Measurements from ENCODE around the gene AHCTF1.

The AHCTF1 gene

GRCh38 chr1:246931549-246932365 is at the start of gene AHCTF1:
Gene AHCTF1, minus strand, starts transcription at chr1:246931948. Its CDS starts 13,578 bp downstream, at chr1:246918370.
- DNase-seq (ENCODE audit: low spot score in 2 of 2) (peak; percentile 90 to 97), ATAC-seq (peak; percentile 95)
- peaks cover 34% of the 10 kb centered on the region for H3K4me1 Mint-ChIP-seq
- H3K27ac Mint-ChIP-seq: peak within 1 kb of the TSS; percentile 97
- no peaks in the 10 kb centered on the region for H3K9me3 Mint-ChIP-seq
- H3K36me3 Mint-ChIP-seq: peaks cover 48% of the 10 kb centered on the region
- H3K4me3 Mint-ChIP-seq: peak within 1 kb of the TSS; percentile 88

DNA sequence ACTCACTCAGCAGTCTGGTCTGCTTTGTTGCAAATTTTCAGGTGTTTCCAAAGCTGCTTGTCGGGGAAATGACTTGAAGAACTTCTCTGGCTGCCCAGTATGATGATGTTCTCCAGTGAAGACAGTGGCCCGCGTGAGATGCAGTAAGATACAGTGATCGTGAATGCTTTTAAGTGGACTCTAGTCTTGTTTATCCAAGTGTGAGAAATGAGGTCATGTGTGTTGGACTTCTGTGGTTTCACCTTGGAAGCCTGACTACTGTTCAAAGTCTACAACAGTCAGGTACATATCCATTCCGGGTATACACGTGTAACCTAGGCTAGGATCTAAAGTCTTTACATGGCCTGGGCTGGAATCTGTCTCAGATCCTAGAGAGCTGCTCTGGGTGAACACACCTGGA is 47.0 kb upstream of the AHCTF1 start:
- Mint-ChIP-seq H3K36me3 (no peaks in the 10 kb centered on the region), H3K4me3 (no peak overlapping the region), H3K4me1 (no peaks in the 10 kb centered on the region), H3K9me3 (peaks cover 13% of the 10 kb centered on the region), H3K27ac (no peak overlapping the region)
- ATAC-seq (no peak), DNase-seq (ENCODE audit: low spot score in 2 of 2) (no peak)

GRCh38 chr1:246978281-246978680 is 46.5 kb upstream of the AHCTF1 start:
- Mint-ChIP-seq H3K4me3 (no peak overlapping the region), H3K36me3 (no peaks in the 10 kb centered on the region), H3K4me1 (no peaks in the 10 kb centered on the region), H3K9me3 (peaks cover 12% of the 10 kb centered on the region), H3K27ac (no peak overlapping the region)
- DNase-seq (ENCODE audit: low spot score in 2 of 2) (no peak), ATAC-seq (no peak)

- H3K9me3 Mint-ChIP-seq: peaks cover 8% of the 10 kb centered on the region
- ATAC-seq (no peak), DNase-seq (ENCODE audit: low spot score in 2 of 2) (no peak)
- no peaks in the 10 kb centered on the region for H3K36me3 Mint-ChIP-seq
- no peak overlapping the region for H3K4me3 Mint-ChIP-seq
- H3K27ac Mint-ChIP-seq: no peak overlapping the region
- no peaks in the 10 kb centered on the region for H3K4me1 Mint-ChIP-seq
Measured at GRCh38 chr1:246971969-246972368, 40.2 kb upstream of the AHCTF1 start.

GRCh38 chr1:246971090-246971721 is 39.5 kb upstream of the AHCTF1 start:
- DNase-seq (ENCODE audit: low spot score in 2 of 2) (peak; percentile 51 to 67), ATAC-seq (no peak)
- Mint-ChIP-seq H3K4me3 (no peak overlapping the region), H3K27ac (no peak overlapping the region), H3K36me3 (no peaks in the 10 kb centered on the region), H3K4me1 (no peaks in the 10 kb centered on the region), H3K9me3 (peaks cover 9% of the 10 kb centered on the region)

GRCh38 chr1:246969621-246970020 is 37.9 kb upstream of the AHCTF1 start:
- no peak for ATAC-seq
- H3K4me3 Mint-ChIP-seq: no peak overlapping the region
- H3K27ac Mint-ChIP-seq: no peak overlapping the region
- H3K36me3 Mint-ChIP-seq: no peaks in the 10 kb centered on the region
- H3K9me3 Mint-ChIP-seq: peaks cover 9% of the 10 kb centered on the region
- DNase-seq (ENCODE audit: low spot score in 2 of 2): no peak
- no peaks in the 10 kb centered on the region for H3K4me1 Mint-ChIP-seq

GRCh38 chr1:246966502-246966901 is 34.8 kb upstream of the AHCTF1 start:
- Mint-ChIP-seq H3K36me3 (no peaks in the 10 kb centered on the region), H3K4me1 (peaks cover 11% of the 10 kb centered on the region), H3K4me3 (no peak overlapping the region), H3K9me3 (peaks cover 9% of the 10 kb centered on the region), H3K27ac (no peak overlapping the region)
- ATAC-seq (no peak), DNase-seq (ENCODE audit: low spot score in 2 of 2) (no peak)

- Mint-ChIP-seq H3K27ac (no peak overlapping the region), H3K4me3 (no peak overlapping the region), H3K9me3 (no peaks in the 10 kb centered on the region), H3K36me3 (no peaks in the 10 kb centered on the region), H3K4me1 (peaks cover 23% of the 10 kb centered on the region)
- ATAC-seq (no peak), DNase-seq (ENCODE audit: low spot score in 2 of 2) (no peak)
Measured at GRCh38 chr1:246959944-246960693, 28.4 kb upstream of the AHCTF1 start.

GRCh38 chr1:246954126-246954525 is 22.4 kb upstream of the AHCTF1 start:
- no peak for ATAC-seq
- no peaks in the 10 kb centered on the region for H3K9me3 Mint-ChIP-seq
- H3K4me3 Mint-ChIP-seq: no peak overlapping the region
- H3K36me3 Mint-ChIP-seq: no peaks in the 10 kb centered on the region
- DNase-seq (ENCODE audit: low spot score in 2 of 2): no peak
- no peaks in the 10 kb centered on the region for H3K4me1 Mint-ChIP-seq
- no peak overlapping the region for H3K27ac Mint-ChIP-seq

DNA sequence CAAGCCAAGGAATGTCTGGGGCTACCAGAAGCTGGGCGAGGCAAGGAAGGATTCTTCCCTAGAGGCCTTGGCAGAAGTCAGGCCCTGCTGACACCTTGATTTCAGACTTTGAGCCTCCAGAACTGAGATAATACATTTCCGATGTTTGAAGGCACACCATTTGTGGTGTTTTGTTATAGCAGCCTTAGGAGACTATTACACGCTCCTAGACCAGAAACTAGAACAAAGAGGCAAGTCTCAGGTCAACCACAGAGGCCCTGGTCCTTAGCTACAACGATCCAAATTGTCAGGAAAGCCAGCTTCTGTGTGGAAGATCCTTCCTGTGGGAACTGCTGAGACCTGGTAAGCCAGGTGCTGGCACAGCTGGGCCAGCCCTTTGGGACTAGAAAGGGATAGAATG is 19.7 kb upstream of the AHCTF1 start:
- Mint-ChIP-seq H3K36me3 (no peaks in the 10 kb centered on the region), H3K4me3 (no peak overlapping the region), H3K4me1 (no peaks in the 10 kb centered on the region), H3K27ac (no peak overlapping the region), H3K9me3 (no peaks in the 10 kb centered on the region)
- no peak for DNase-seq (ENCODE audit: low spot score in 2 of 2)
- ATAC-seq: no peak

GRCh38 chr1:246949956-246950355 is 18.2 kb upstream of the AHCTF1 start:
- no peak for ATAC-seq
- H3K27ac Mint-ChIP-seq: no peak overlapping the region
- H3K4me3 Mint-ChIP-seq: no peak overlapping the region
- no peaks in the 10 kb centered on the region for H3K4me1 Mint-ChIP-seq
- no peaks in the 10 kb centered on the region for H3K9me3 Mint-ChIP-seq
- H3K36me3 Mint-ChIP-seq: no peaks in the 10 kb centered on the region
- no peak for DNase-seq (ENCODE audit: low spot score in 2 of 2)

DNA sequence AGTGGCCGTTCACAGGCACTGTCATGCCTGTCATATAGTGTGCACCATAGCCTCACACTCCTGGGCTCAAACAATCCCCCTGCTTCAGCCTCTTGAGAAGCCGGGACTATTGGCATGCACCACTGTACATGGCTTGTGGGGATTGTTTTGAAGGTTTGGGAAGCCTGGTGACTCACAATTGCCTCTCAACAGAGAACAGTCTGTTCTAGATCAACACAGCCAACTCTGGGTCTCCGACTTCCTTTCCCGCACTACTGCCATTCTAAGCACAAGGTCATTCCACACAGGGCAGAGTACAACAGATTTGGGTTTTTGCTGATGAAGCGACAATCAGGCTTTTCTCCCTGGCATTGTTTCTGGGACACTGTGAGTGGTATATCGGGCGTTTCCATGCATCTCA is 15.5 kb upstream of the AHCTF1 start:
- H3K36me3 Mint-ChIP-seq: no peaks in the 10 kb centered on the region
- no peak overlapping the region for H3K27ac Mint-ChIP-seq
- DNase-seq (ENCODE audit: low spot score in 2 of 2) (no peak), ATAC-seq (no peak)
- H3K4me3 Mint-ChIP-seq: no peak overlapping the region
- no peaks in the 10 kb centered on the region for H3K9me3 Mint-ChIP-seq
- no peaks in the 10 kb centered on the region for H3K4me1 Mint-ChIP-seq

DNA sequence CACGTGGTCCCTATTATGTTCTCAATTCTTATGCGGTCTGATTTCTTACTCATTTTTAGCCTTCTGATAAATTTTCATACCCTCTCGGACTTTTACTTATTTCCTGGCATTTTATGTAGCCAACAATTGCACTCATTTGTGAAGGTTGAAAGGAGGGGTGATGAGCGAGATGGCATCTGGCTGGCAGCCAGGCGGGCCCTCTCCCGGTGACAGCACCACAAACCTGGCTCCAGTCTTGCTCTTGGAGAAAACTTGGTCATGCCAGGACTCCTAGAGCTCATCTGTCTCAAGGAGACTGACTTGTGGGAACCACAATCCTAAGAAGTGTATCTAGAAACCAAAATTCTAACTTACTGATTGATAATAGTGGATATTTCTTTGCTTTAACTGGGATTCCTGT is 14.6 kb upstream of the AHCTF1 start:
- H3K36me3 Mint-ChIP-seq: no peaks in the 10 kb centered on the region
- ATAC-seq (no peak), DNase-seq (ENCODE audit: low spot score in 2 of 2) (no peak)
- H3K4me3 Mint-ChIP-seq: no peak overlapping the region
- H3K4me1 Mint-ChIP-seq: no peaks in the 10 kb centered on the region
- H3K9me3 Mint-ChIP-seq: no peaks in the 10 kb centered on the region
- no peak overlapping the region for H3K27ac Mint-ChIP-seq

DNA sequence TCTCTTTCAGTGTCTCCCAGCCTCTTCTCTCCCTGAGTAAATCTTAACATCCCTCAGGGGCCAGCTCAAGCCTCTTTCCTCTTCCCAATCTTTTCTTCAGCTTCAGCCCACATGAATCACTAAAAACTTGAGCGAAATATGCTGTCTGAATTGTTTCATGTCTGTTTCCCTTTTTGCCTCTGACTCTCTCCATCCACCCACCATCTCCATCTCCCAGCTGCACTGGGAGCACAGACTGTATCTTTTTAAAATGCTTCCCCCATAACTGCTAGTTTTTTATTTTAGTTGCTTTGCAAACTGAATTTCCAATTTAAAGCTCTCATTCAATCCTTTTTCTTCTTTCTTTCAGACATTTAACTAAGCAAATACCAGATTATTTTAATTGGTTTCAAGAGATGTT is 3.0 kb upstream of the AHCTF1 start:
- no peak for ATAC-seq
- Mint-ChIP-seq H3K36me3 (peaks cover 20% of the 10 kb centered on the region), H3K4me1 (peaks cover 23% of the 10 kb centered on the region), H3K27ac (no peak overlapping the region), H3K9me3 (no peaks in the 10 kb centered on the region), H3K4me3 (no peak overlapping the region)
- DNase-seq (ENCODE audit: low spot score in 2 of 2): no peak

DNA sequence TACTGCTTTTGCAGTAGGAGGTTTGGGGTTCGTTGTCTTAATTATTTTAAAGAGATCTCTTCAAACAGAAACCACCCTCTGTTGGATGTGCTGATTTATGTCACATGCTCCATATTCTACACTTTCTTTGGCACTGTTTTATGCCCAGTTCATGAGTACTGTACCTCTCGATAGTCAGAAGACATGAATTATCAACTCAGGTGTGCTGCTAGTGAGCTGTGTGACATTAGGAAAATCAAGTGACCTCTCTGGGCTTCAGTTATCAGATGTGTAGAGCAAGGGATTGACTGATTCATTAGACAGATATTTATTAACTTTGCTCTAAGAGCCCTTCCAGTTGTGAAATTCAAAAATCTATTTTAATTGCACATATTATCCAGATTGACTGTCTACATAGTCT is 2.1 kb upstream of the AHCTF1 start:
- Mint-ChIP-seq H3K4me1 (peaks cover 30% of the 10 kb centered on the region), H3K9me3 (no peaks in the 10 kb centered on the region), H3K36me3 (peaks cover 27% of the 10 kb centered on the region), H3K27ac (no peak overlapping the region), H3K4me3 (no peak overlapping the region)
- ATAC-seq: no peak
- DNase-seq (ENCODE audit: low spot score in 2 of 2): no peak

DNA sequence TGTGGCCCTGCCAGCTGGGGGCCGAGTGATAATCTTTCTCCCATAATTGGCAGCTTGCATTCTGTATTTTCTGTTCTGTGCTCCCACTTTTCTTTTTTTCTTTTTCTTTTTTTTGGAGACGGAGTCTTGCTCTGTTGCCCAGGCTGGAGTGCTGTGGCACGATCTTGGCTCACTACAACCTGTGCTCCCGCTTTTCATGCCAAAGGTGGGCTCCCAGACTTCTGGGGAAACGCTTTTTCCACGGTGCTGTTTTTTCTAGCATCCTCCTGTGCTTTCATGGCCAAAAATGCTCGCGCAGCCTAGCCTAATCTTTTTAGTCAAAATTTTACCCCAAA is 585 bp upstream of the AHCTF1 start:
- H3K4me3 Mint-ChIP-seq: peak overlapping the region; percentile 88
- ATAC-seq: no peak

More for the DNA sequence above, 585 bp upstream of the AHCTF1 start:
- peaks cover 34% of the 10 kb centered on the region for H3K4me1 Mint-ChIP-seq
- H3K36me3 Mint-ChIP-seq: peaks cover 43% of the 10 kb centered on the region
- DNase-seq (ENCODE audit: low spot score in 2 of 2): no peak
- H3K27ac Mint-ChIP-seq: peak overlapping the region; percentile 97
- H3K9me3 Mint-ChIP-seq: no peaks in the 10 kb centered on the region
